ENCODE results near the gene UBIAD1.

UBIAD1 gene

DNA sequence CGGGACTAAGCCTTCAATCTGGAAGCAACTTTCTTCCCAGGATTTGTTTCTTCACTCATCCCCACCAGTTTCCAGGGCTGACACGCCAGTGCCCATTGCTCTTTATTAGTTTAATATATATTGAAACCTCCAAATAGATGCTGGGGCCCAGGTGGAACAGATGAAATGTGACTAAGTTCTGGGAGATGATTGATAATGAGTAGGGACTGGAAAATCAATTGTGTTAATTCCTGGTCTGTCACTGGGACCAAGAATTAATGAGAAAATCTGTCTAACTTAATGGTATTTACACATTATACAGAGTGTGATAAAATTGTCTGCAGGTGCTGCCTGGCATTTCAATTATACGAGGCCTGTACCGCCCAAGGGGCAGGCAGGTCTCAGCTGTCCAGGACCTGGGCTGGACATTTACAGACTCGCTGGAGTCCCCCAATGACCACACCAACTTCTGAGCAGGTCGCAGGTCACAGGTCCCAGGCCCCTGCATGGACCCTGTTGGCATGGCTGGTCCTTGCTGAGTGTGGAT lies 35.8 kb downstream of the UBIAD1 start:
- Histone ChIP-seq H3K27ac (ENCODE audit: insufficient read depth, low read depth, low read length, poor library complexity, severe bottlenecking) (no peak overlapping the region), H3K27me3 (ENCODE audit: control insufficient read depth, insufficient read depth, low read length, poor library complexity, severe bottlenecking) (no peaks in the 10 kb centered on the region), H3K4me1 (ENCODE audit: control insufficient read depth, insufficient read depth, low read length) (peaks cover 14% of the 10 kb centered on the region), H3K36me3 (ENCODE audit: control insufficient read depth, insufficient read depth, low read length) (no peaks in the 10 kb centered on the region), H3K9me3 (ENCODE audit: control insufficient read depth, low read length) (no peaks in the 10 kb centered on the region), H3K4me3 (ENCODE audit: insufficient read depth, low read depth, low read length) (no peak overlapping the region)
- 91 to 94% methylated on average over 5 to 6 of the region's 6 CpGs for WGBS, 2 experiments

DNA sequence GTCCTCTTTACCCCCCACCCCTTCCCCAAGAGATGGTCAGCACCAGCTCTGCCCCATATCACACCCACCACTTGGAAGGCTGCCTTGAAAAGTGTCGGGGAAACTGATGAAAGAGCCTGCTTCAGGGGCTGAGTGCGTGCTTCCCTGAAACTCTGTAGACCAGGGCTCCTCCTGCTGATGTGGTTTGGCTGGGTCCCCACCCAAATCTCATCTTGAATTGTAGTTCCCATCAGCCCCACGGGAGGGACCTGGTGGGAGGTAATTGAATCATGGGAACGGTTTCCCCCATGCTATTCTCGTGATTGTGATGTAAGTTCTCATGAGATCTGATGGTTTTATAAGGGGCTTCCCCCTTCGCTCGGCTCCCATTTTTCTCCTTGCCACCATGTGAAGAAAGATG lies 36.4 kb downstream of the UBIAD1 start:
- Histone ChIP-seq H3K27ac (ENCODE audit: insufficient read depth, low read depth, low read length, poor library complexity, severe bottlenecking) (no peak overlapping the region), H3K9me3 (ENCODE audit: control insufficient read depth, low read length) (no peaks in the 10 kb centered on the region), H3K4me3 (ENCODE audit: insufficient read depth, low read depth, low read length) (no peak overlapping the region), H3K4me1 (ENCODE audit: control insufficient read depth, insufficient read depth, low read length) (peaks cover 14% of the 10 kb centered on the region), H3K36me3 (ENCODE audit: control insufficient read depth, insufficient read depth, low read length) (no peaks in the 10 kb centered on the region), H3K27me3 (ENCODE audit: control insufficient read depth, insufficient read depth, low read length, poor library complexity, severe bottlenecking) (no peaks in the 10 kb centered on the region)
- 87 to 94% methylated on average over 7 of the region's 7 CpGs for WGBS, 2 experiments

DNA sequence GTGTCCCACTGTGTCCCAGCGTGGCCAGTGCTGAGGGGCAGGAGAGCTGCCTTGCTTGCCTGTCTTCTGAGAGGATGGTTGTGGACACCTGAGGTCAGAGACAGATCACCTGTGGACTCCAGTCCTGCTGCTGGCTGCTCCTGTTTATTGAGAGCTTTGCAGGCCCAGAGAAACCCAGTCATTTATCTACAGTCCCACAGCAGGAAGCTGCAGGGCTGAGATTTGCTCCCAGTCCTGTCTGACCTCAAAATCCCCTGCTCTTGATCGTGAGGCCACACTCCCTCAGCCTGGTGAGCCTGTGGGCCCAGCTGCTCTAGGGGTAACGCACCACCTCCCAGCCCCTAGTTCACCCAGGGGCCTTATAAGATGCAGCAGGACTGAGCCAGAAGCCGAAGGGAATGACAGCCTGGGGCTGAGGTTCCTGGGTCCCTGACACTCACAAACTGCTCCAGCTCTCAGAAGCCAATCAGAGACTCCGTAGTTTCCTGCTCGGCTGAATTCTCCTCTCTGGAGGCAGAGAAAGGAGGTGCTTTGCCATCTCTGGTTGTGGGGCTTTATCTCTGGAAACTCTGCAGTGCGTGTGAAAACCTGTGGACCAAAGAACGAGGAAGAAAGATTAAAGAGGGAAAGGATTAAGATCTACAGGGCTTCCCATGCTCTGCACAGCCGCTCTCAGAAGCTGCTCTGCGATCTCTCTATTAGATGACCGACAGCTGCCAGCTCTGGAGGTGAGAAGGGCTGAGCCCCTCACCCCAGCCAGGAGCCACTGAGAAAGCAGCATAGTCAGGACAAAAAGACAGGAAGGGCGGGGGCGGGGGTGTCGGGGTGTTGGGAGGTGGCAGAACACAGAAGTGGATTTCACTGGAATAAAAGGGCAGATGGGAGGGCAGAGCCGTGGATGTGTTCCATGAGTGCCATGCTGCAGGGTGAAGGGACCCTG lies 39.1 kb downstream of the UBIAD1 start:
- Histone ChIP-seq H3K4me1 (ENCODE audit: control insufficient read depth, insufficient read depth, low read length) (peaks cover 17% of the 10 kb centered on the region), H3K27ac (ENCODE audit: insufficient read depth, low read depth, low read length, poor library complexity, severe bottlenecking) (no peak overlapping the region), H3K4me3 (ENCODE audit: insufficient read depth, low read depth, low read length) (no peak overlapping the region), H3K9me3 (ENCODE audit: control insufficient read depth, low read length) (no peaks in the 10 kb centered on the region), H3K27me3 (ENCODE audit: control insufficient read depth, insufficient read depth, low read length, poor library complexity, severe bottlenecking) (no peaks in the 10 kb centered on the region), H3K36me3 (ENCODE audit: control insufficient read depth, insufficient read depth, low read length) (no peaks in the 10 kb centered on the region)
- 54 to 55% methylated on average over 15 of the region's 15 CpGs for WGBS, 2 experiments

DNA sequence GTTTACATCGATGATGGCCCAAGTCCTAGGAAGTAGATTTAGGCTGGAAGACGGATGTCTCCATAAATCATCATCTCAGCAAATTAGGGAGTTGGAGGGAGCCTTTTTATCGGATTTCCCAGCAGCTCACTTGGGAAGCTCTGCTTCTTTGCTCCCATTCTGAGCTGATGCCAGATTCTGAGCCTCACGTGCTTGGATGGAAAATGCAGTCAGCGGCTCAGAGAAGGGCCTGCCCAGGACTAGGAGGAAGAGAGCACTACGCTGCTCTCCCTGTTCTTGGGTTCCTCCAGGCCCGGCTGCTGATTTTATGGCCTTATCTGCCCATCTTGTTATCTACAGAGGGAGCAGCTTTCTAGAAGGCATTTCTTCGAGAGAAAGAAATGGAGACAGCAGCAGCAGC lies 42.0 kb downstream of the UBIAD1 start:
- no peaks in the 10 kb centered on the region for H3K27me3 ChIP-seq (ENCODE audit: control insufficient read depth, insufficient read depth, low read length, poor library complexity, severe bottlenecking)
- H3K36me3 ChIP-seq (ENCODE audit: control insufficient read depth, insufficient read depth, low read length), result no peaks in the 10 kb centered on the region
- 89% methylated on average over 8 of the region's 8 CpGs for WGBS, 2 experiments
- no peak overlapping the region for H3K27ac ChIP-seq (ENCODE audit: insufficient read depth, low read depth, low read length, poor library complexity, severe bottlenecking)
- no peak overlapping the region for H3K4me3 ChIP-seq (ENCODE audit: insufficient read depth, low read depth, low read length)
- H3K4me1 ChIP-seq (ENCODE audit: control insufficient read depth, insufficient read depth, low read length), result peaks cover 17% of the 10 kb centered on the region
- H3K9me3 ChIP-seq (ENCODE audit: control insufficient read depth, low read length), result no peaks in the 10 kb centered on the region

DNA sequence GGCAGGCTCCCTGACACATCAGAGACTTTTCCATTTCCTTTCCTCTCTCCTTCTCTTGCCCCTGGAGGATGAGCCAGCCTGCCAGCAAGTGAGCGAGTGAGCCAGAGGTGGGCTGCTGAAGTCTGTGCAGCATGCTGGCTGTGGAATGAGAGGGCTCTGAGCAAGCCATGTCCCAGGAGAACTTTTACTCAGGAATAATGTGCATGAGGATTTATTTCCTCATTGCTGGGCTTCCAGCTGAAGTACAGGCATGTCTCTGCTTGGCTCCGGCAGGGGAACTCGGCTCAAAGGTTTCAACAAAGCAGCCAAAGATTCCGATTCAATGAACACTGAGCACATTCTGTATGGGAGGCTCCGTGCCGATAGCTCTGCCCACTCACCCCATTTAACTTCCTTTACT lies 43.7 kb downstream of the UBIAD1 start:
- Histone ChIP-seq H3K27me3 (ENCODE audit: control insufficient read depth, insufficient read depth, low read length, poor library complexity, severe bottlenecking) (no peaks in the 10 kb centered on the region), H3K27ac (ENCODE audit: insufficient read depth, low read depth, low read length, poor library complexity, severe bottlenecking) (no peak overlapping the region), H3K36me3 (ENCODE audit: control insufficient read depth, insufficient read depth, low read length) (no peaks in the 10 kb centered on the region), H3K9me3 (ENCODE audit: control insufficient read depth, low read length) (no peaks in the 10 kb centered on the region), H3K4me3 (ENCODE audit: insufficient read depth, low read depth, low read length) (no peak overlapping the region), H3K4me1 (ENCODE audit: control insufficient read depth, insufficient read depth, low read length) (peaks cover 13% of the 10 kb centered on the region)
- WGBS, 2 experiments, result 65 to 67% methylated on average over 6 of the region's 6 CpGs

DNA sequence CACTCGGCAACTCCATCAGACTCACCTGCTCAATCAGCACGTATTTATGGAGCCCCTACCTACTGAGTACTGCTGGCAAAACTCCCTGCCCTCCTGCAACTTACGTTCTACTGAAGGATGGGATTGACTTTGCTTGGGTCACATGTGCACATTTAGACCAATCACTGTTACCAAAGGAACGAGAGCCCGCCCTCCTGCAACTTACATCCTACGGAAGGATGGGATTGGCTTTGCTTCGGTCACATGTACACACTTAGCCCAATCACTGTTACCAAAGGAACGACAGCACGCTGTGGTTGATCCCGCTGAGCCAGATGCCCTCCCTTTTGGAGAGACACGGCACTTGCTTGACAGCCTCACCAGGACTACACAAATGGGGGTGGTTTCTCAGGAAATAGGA lies 46.0 kb downstream of the UBIAD1 start:
- no peak overlapping the region for H3K27ac ChIP-seq (ENCODE audit: insufficient read depth, low read depth, low read length, poor library complexity, severe bottlenecking)
- H3K9me3 ChIP-seq (ENCODE audit: control insufficient read depth, low read length), result no peaks in the 10 kb centered on the region
- no peak overlapping the region for H3K4me3 ChIP-seq (ENCODE audit: insufficient read depth, low read depth, low read length)
- H3K27me3 ChIP-seq (ENCODE audit: control insufficient read depth, insufficient read depth, low read length, poor library complexity, severe bottlenecking), result no peaks in the 10 kb centered on the region
- 90 to 92% methylated on average over 11 of the region's 11 CpGs for WGBS, 2 experiments
- H3K4me1 ChIP-seq (ENCODE audit: control insufficient read depth, insufficient read depth, low read length), result peaks cover 3% of the 10 kb centered on the region
- H3K36me3 ChIP-seq (ENCODE audit: control insufficient read depth, insufficient read depth, low read length), result no peaks in the 10 kb centered on the region

DNA sequence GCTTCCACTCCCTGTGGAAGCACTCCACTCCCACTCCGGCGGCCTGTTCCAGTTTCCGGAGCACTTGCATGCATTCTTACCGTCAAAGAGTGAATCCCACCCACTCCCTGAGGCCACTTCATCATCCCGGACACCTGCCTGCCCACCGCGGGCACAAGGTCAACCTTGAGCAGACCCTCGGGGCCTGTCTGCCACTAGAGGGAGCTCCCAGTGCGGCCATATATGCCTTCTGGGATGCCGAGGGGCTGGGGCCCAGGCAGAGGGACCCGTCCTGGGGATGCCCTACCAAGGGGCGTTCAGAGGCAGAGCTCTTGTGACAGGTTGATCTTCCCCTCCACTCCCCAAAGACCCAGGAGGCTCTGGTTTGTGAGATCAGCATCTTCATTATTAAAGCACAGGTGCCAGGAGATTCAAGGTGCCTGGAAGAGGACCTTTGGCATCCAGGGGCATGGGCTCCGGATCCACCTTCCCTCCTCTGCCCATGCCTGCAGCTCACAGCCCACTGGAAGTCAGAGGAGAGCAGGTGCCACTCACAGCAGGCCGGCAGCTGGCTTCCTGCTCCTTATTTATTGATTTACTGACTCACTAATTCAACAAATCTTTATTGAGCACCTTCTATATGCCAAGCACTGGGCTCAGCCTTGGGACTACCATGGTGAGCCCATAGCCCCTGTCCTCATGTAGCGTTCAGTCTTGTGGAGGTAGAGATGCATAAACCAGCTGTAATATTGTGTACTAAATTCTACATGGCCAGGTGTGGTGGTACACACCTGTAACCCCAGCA lies 47.3 kb downstream of the UBIAD1 start:
- no peak overlapping the region for H3K4me3 ChIP-seq (ENCODE audit: insufficient read depth, low read depth, low read length)
- H3K36me3 ChIP-seq (ENCODE audit: control insufficient read depth, insufficient read depth, low read length), result no peaks in the 10 kb centered on the region
- H3K27me3 ChIP-seq (ENCODE audit: control insufficient read depth, insufficient read depth, low read length, poor library complexity, severe bottlenecking), result no peaks in the 10 kb centered on the region
- H3K27ac ChIP-seq (ENCODE audit: insufficient read depth, low read depth, low read length, poor library complexity, severe bottlenecking), result no peak overlapping the region
- peaks cover 11% of the 10 kb centered on the region for H3K4me1 ChIP-seq (ENCODE audit: control insufficient read depth, insufficient read depth, low read length)
- H3K9me3 ChIP-seq (ENCODE audit: control insufficient read depth, low read length), result no peaks in the 10 kb centered on the region
- WGBS, 2 experiments, result 26 to 33% methylated on average over 15 of the region's 15 CpGs

DNA sequence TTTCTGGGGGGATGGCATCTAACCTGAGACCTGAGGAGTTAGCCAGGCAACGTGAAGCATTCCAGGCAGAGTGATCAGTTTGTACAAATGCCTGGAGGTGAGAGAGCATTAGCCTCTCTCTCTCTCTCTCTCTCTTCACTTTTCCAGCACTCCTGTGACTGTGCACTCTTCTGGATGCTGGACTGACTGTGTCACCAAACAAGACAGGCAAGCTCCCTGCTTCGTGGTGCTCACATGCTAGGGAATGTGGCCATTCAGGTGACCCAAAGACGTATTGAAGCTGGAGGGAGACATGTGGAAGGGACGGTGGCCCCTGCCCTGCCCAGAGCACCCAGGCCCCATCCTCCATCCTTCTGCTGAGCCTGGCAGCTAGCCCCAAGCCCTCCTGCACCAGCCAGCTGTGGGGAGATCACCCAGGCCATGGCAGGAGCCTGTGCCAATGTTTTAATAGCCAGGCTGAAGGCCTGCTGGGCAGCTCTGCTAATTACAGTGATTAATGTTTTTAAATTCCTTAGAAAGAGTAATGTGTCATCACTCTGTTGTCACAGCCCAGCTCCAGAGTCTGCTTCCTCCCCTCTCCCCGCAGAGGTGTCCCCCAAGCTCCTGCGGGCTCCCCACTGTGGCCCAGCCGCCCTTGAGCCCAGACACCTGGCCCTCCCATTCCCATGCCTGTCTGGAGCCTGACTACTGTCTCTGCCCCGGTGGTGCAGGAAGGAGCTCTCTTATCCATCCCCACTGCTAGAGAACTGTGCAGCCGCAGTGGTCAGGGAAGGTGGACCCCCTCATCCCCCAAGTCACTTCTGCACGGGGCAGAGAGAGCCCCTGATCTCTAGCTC lies 48.9 kb downstream of the UBIAD1 start:
- Histone ChIP-seq H3K27ac (ENCODE audit: insufficient read depth, low read depth, low read length, poor library complexity, severe bottlenecking) (no peak overlapping the region), H3K4me3 (ENCODE audit: insufficient read depth, low read depth, low read length) (no peak overlapping the region), H3K4me1 (ENCODE audit: control insufficient read depth, insufficient read depth, low read length) (peaks cover 7% of the 10 kb centered on the region), H3K9me3 (ENCODE audit: control insufficient read depth, low read length) (no peaks in the 10 kb centered on the region), H3K27me3 (ENCODE audit: control insufficient read depth, insufficient read depth, low read length, poor library complexity, severe bottlenecking) (no peaks in the 10 kb centered on the region), H3K36me3 (ENCODE audit: control insufficient read depth, insufficient read depth, low read length) (no peaks in the 10 kb centered on the region)
- 84 to 86% methylated on average over 10 of the region's 10 CpGs for WGBS, 2 experiments

DNA sequence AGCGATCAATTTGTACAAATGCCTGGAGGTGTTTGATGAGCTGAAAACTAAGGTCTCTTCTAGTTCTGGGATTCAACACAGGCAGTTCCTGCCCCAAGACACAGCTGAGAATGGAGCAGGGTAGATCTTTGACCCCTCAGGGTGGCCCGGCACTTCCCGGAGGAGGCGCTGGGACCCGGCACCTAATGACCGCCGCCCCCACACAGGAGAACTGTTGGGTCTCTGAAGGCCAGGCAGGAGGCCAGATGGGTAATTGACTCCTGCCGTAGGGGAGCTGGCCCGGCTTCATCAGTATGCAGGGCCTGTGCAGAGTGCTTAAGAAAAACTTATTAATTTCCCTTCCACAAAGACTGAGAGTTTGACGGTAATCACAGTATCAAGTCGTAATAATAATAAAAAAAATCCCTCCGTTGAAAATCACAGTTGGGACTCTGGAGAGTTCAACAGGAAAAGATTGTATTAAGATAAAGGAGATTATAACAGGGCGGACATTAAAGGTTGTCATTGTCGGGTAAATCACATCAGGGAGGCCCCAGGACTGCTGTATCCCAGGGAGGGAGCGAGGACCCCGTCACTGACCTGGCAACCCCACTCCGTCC lies 51.7 kb downstream of the UBIAD1 start:
- Histone ChIP-seq H3K27me3 (ENCODE audit: control insufficient read depth, insufficient read depth, low read length, poor library complexity, severe bottlenecking) (no peaks in the 10 kb centered on the region), H3K4me3 (ENCODE audit: insufficient read depth, low read depth, low read length) (no peak overlapping the region), H3K4me1 (ENCODE audit: control insufficient read depth, insufficient read depth, low read length) (peaks cover 7% of the 10 kb centered on the region), H3K9me3 (ENCODE audit: control insufficient read depth, low read length) (no peaks in the 10 kb centered on the region), H3K27ac (ENCODE audit: insufficient read depth, low read depth, low read length, poor library complexity, severe bottlenecking) (no peak overlapping the region), H3K36me3 (ENCODE audit: control insufficient read depth, insufficient read depth, low read length) (no peaks in the 10 kb centered on the region)
- 77 to 82% methylated on average over 17 of the region's 17 CpGs for WGBS, 2 experiments
